Lung (tissue), 12 donors: ENCODE results near the gene CNTNAP2. TPM values are rescaled to one million over a fixed set of nuclear protein-coding genes. Genes with fewer than 3 reads are reported as not detected.
"Not testable (repeated sequence)": the region's sequence is repeated elsewhere in the genome, so short reads cannot be mapped to it uniquely, and the experiment has no call there.

Experiments
- ATAC-seq: fragments of 200-7000 bp; cut with Tn5 transposase; one replicate; pipeline ENCODE4 v1.9.1; 2020; ENCODE audit warnings: moderate number of reproducible peaks; ENCODE audit not compliant: insufficient read depth, low FRiP score
- DNase-seq, 3 donors: peaks; one replicate each; pipeline ENCODE4 v3.0.0-alpha.2; 2013 to 2017
- H3K27ac ChIP-seq, 2 donors: one replicate each; pipeline ENCODE4 v1.5.1; 2013; ENCODE audit warnings: mild to moderate bottlenecking in 2 of 2, moderate library complexity in 2 of 2, control low read depth in 1 of 2, inconsistent platforms in 1 of 2, low read depth in 1 of 2, low read length in 1 of 2
- H3K27me3 ChIP-seq, 3 donors: one replicate each; pipeline ENCODE4 v1.5.1; 2013; ENCODE audit warnings: low read length in 2 of 3; ENCODE audit not compliant: control insufficient read depth in 3 of 3, insufficient read depth in 3 of 3
- H3K36me3 ChIP-seq, 4 donors: one replicate each; pipeline ENCODE4 v1.5.1; 2013; ENCODE audit warnings: low read length in 4 of 4, mild to moderate bottlenecking in 1 of 4, moderate library complexity in 1 of 4; ENCODE audit not compliant: control insufficient read depth in 4 of 4, insufficient read depth in 4 of 4
- H3K4me1 ChIP-seq, 5 donors: one replicate each; pipeline ENCODE4 v1.5.1; 2013; ENCODE audit warnings: low read length in 5 of 5, mild to moderate bottlenecking in 2 of 5, moderate library complexity in 1 of 5; ENCODE audit not compliant: control insufficient read depth in 5 of 5, insufficient read depth in 5 of 5
- H3K4me3 ChIP-seq: one replicate; pipeline ENCODE4 v1.5.1; 2013; ENCODE audit warnings: mild to moderate bottlenecking, control low read depth, moderate library complexity
- H3K9ac ChIP-seq, 2 donors: one replicate each; pipeline ENCODE4 v1.5.1; 2013; ENCODE audit warnings: low read length in 2 of 2, control low read depth in 1 of 2; ENCODE audit not compliant: insufficient read depth in 1 of 2
- H3K9me3 ChIP-seq, 4 donors: one replicate each; pipeline ENCODE4 v1.5.1; 2013; ENCODE audit warnings: low read length in 3 of 4, mild to moderate bottlenecking in 1 of 4, moderate library complexity in 1 of 4; ENCODE audit not compliant: control insufficient read depth in 4 of 4, insufficient read depth in 3 of 4
- WGBS, 2 donors: extraction: QIAGEN DNeasy Blood & Tissue Kit; methylation state at CpG; one replicate each; pipeline ENCODE4 v1.1.7; 2013; 5-methylcytosine and 5-hydroxymethylcytosine counted together
- polyA plus RNA-seq, 2 donors: library from polyadenylated mRNA; stranded (reverse); fragments of 200-250 nt; gene quantifications; one replicate each; pipeline ENCODE4 v1.2.1, GENCODE V29; 2013
- total RNA-seq, 2 donors: library from RNA; depleted of rRNA in 1 of 2; stranded (reverse); fragments of >200 nt in 1 of 2; gene quantifications; one replicate each; pipeline ENCODE4 v1.2.1, GENCODE V29; 2014 to 2021
- TF ChIP-seq, protein P1 (sequence below): IDR thresholded peaks from 2 replicates; pipeline ENCODE4 v1.5.1; 2012; ENCODE audit warnings: mild to moderate bottlenecking; ENCODE audit errors: control extremely low read depth, extremely low read depth
- donor health status: control.
- donor health status: control.
- donor health status: Bipolar disorder and iron deficiency.
- donor health status: healthy.
- donor health status: DM: yes; HTN: yes; CAD: no.

Gene CNTNAP2
- total and polyA plus RNA-seq, 4 donors = 0.18 to 45.3 (median 0.52) TPM

DNA sequence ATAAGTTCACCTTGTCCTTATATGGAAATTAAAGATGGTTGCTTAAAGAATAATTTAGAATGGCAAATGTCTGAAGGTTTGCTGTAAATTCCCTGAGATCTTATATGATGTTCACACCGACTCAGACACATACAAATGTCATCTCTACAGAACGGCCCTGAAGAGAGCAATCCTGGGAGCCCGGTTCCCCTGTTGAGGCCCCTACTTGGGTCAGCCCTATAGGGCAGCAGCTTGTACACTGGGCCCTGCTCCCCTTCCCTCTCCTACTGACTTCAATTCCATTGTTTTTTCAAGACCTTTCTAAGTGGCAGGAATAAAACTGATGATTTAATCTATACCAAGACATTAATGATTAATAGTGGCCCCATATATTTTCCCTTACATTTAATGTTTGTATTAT is 1660.7 kb downstream of the CNTNAP2 start:
- ATAC-seq = no peak
- Histone ChIP-seq H3K4me1 (no peaks in the 10 kb centered on the region), H3K27ac (no peak overlapping the region), H3K36me3 (no peaks in the 10 kb centered on the region), H3K27me3 (no peaks in the 10 kb centered on the region), H3K9me3 (no peaks in the 10 kb centered on the region), H3K9ac (no peak overlapping the region), H3K4me3 (no peak overlapping the region)
- TF ChIP-seq, protein P1, sequence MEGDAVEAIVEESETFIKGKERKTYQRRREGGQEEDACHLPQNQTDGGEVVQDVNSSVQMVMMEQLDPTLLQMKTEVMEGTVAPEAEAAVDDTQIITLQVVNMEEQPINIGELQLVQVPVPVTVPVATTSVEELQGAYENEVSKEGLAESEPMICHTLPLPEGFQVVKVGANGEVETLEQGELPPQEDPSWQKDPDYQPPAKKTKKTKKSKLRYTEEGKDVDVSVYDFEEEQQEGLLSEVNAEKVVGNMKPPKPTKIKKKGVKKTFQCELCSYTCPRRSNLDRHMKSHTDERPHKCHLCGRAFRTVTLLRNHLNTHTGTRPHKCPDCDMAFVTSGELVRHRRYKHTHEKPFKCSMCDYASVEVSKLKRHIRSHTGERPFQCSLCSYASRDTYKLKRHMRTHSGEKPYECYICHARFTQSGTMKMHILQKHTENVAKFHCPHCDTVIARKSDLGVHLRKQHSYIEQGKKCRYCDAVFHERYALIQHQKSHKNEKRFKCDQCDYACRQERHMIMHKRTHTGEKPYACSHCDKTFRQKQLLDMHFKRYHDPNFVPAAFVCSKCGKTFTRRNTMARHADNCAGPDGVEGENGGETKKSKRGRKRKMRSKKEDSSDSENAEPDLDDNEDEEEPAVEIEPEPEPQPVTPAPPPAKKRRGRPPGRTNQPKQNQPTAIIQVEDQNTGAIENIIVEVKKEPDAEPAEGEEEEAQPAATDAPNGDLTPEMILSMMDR = no peak
- 70 to 94% methylated on average over 3 of the region's 3 CpGs for WGBS, 2 donors
- DNase-seq = no peak

- no peak for DNase-seq
- ATAC-seq = no peak
- H3K9me3 ChIP-seq = no peaks in the 10 kb centered on the region
- no peaks in the 10 kb centered on the region for H3K27me3 ChIP-seq
- WGBS, 2 donors = 83 to 85% methylated on average over 3 of the region's 3 CpGs
- no peak overlapping the region for H3K9ac ChIP-seq
- H3K36me3 ChIP-seq = no peaks in the 10 kb centered on the region
- no peaks in the 10 kb centered on the region for H3K4me1 ChIP-seq
- no peak overlapping the region for H3K4me3 ChIP-seq
- TF ChIP-seq, protein P1 = no peak
- no peak overlapping the region for H3K27ac ChIP-seq
Measured at GRCh38 chr7:147779949-147780348, 1663.3 kb downstream of the CNTNAP2 start.

GRCh38 chr7:147796581-147796980 is 1680.0 kb downstream of the CNTNAP2 start:
- H3K9me3 ChIP-seq = peaks cover 0 to 2% (median 0%) of the 10 kb centered on the region in 4 donors
- no peak overlapping the region for H3K4me3 ChIP-seq
- H3K36me3 ChIP-seq = no peaks in the 10 kb centered on the region
- DNase-seq (no peak), ATAC-seq (no peak)
- H3K27me3 ChIP-seq = no peaks in the 10 kb centered on the region
- TF ChIP-seq, protein P1 = no peak
- H3K4me1 ChIP-seq = peaks cover 0 to 10% (median 0%) of the 10 kb centered on the region in 5 donors
- WGBS, 2 donors = 56 to 69% methylated on average over 5 of the region's 5 CpGs
- no peak overlapping the region for H3K9ac ChIP-seq
- no peak overlapping the region for H3K27ac ChIP-seq

- Histone ChIP-seq H3K9me3 (no peaks in the 10 kb centered on the region), H3K4me1 (peaks cover 0 to 10% (median 0%) of the 10 kb centered on the region in 5 donors), H3K9ac (no peak overlapping the region), H3K4me3 (no peak overlapping the region), H3K27ac (no peak overlapping the region), H3K27me3 (no peaks in the 10 kb centered on the region), H3K36me3 (no peaks in the 10 kb centered on the region)
- TF ChIP-seq, protein P1 = no peak
- DNase-seq (peak in 2 of 3 donors; percentile 73 to 86), ATAC-seq (no peak)
- 63 to 82% methylated on average over 5 of the region's 5 CpGs for WGBS, 2 donors
Measured at GRCh38 chr7:147798001-147798400, 1681.4 kb downstream of the CNTNAP2 start.

DNA sequence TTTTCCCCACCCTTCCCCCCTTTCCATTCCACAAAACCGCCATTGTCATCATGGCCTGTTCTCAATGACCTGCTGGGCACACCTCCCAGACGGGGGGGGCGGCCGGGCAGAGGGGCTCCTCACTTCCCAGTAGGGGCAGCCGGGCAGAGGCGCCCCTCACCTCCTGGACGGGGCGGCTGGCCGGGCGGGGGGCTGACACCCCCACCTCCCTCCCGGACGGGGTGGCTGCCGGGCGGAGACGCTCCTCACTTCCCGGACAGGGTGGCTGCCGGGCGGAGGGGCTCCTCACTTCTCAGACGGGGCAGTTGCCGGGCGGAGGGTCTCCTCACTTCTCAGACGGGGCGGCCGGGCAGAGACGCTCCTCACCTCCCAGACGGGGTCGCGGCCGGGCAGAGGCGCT is 1685.2 kb downstream of the CNTNAP2 start:
- peaks cover 0 to 20% (median 0%) of the 10 kb centered on the region in 5 donors for H3K4me1 ChIP-seq
- 91 to 96% methylated on average over 7 to 25 of the region's 30 CpGs for WGBS, 2 donors
- DNase-seq, H3K9ac ChIP-seq, ATAC-seq, H3K9me3 ChIP-seq, H3K4me3 ChIP-seq, H3K27me3 ChIP-seq, H3K36me3 ChIP-seq, H3K27ac ChIP-seq: not testable (repeated sequence)
